DMS153 treated with DMSO at 0.1 percent for 48 hours (cell line): ENCODE results near the gene DCUN1D3.

ENCODE experiments used
- DNase-seq: peaks from one replicate; lab custom pipeline; 2025; ENCODE audit not compliant: unreplicated experiment; lab: John Stamatoyannopoulos, UW

The DCUN1D3 gene

DNA sequence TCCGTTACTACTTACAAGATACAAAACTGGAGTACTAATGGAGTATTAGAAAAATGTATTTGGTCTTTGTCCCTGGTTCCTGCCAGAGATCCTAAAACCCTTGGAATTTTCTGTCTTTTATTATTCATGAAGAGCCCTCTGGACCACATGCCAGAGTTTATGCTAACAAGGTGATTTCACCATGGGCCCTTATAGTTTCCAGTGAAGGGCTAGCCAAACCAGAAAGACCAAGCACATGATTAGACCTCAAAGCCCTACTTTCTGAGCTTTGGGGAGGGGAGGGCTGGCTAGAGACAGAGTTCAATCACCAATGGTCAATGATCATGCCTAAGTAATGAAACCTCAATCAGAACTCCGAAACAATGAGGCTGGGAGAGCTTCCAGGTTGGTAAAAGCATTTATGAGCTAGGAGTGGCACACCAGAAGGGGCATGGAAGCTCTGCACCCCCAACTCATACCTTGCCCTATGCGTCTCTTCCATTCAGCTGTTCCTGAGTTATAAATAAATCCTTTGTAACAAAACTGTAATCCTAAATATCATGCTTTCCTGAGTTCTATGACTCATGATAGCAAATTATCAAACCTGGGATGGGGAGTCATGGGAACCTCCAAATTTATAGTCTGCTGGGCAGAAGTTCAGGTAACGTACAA is 10.4 kb downstream of the DCUN1D3 start:
- no peak for DNase-seq

DNA sequence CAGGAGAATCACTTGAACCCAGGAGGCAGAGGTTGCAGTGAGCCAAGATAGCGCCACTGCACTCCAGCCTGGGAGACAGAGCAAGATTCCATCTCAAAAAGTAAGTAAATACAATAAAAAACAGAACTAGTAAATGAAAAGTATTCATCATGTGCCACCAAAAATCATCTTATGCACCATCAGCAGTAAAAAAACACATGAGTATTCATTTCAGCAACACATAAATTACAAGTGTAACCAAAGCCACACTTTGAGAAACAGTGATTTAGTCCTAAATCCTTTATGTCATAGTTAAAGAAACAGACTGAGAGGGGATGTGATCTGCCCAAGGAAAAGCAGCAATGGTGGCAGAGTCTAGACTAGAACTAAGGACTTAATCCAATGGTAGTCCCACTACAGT is 13.0 kb downstream of the DCUN1D3 start:
- no peak for DNase-seq

DNA sequence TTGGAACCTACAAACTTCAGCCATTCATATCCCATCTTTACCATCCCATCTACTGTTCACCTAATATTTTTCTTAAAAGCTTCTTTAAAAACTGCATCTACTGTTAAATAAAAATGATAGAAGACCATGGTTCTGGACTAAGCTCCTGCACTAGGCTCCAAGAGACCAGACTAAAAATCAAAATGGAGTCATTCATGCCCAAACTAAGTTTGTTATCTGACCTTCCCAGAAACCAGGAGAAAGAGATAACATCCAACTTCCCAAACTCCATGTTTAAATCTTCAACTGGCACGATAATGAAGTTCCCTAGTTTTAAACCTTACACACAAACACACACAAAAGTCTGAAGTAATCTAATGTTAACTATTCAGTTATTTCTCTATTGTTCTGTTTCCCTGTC is 13.8 kb downstream of the DCUN1D3 start:
- no peak for DNase-seq

DNA sequence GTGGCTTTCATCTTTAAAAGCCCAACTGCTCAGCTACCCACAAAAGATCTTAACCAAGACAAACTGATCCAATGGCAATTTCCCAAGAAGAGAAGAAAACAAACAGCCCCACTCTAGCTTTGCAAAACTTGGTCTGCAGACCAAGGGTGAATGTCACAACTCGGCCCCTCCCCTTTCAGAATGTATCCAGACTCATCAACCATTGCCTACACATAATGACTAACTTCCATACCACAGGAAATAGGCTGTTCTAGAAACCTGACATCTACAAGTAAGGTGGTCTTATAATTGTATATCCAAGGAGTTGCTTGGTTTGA is 16.0 kb downstream of the DCUN1D3 start:
- DNase-seq: no peak

DNA sequence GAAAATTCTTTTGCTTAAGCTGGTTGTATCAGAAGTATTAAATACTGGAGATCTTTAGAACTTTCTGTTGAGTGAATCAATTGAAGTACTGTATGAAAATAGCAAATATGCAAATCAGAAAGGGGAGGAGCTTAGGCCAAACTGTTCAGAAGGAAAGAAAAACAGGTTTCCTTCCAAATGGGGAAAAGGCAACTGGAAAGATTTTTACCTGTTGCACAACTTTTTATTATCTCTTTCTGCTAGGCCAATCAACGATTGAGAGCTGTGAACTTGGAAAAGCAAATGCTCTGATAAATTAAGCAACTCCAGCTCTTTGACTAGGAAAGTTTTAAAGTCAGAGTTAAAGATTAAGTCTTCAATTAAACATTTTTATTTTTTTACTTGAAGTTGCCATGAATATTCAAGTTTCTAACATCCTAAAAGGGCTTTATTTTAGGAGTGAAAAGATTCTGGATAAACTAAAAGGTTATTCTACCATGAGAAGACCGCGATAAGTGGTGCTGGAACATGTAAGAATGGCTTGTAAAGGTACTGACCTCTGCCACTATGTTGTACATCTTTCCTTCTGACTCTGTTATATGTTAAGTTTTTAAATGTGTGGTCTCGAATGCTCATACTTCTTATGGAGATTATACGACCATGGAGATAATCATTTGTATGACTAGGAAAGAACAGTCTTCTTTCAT is 16.5 kb downstream of the DCUN1D3 start:
- no peak for DNase-seq

DNA sequence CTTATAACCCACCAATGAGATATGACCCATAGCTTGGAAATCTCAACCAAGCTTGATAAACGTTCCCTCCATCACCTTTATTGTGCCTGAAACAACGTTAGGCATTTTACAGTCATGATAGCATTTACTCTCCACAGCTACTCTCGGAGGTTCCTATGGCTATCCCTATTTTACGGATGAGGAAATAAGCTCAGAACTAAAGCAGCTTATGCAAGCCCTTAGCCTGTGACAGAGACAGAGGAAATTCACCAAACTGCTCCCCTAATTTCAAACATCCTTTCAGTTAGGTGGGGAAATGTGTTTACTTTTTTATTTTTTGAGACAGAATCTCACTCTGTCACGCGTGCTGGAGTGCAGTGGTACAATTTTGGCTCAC is 18.7 kb downstream of the DCUN1D3 start:
- DNase-seq: no peak

DNA sequence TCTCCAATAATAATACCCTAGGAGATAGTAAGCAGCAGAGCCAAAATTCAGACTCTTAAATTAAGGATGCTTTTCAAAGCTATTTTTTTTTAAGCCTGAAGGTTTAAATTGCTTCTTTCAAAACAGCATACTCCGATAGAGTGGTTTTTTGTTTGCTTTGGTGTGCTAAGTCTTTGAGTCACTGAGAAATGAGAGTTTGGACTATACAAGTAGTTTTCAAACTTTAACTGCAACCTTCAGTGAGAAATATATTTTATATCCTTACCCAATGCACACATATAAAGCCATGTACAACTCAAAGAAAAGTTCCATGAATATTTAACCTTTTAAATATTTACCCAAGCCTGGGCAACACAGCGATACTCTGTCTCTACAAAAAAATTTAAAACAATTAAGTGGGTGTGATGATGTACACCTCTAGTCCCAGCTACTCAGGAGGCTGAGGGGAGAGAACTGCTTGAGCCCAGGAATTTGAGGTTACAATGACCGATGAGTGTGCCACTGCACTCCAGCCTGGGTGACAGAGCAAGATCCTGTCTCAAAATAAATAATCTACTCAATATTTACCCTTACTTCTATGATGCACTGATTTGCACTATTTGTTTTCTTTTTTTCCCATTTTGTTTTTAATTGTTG is 19.2 kb downstream of the DCUN1D3 start:
- DNase-seq: no peak

DNA sequence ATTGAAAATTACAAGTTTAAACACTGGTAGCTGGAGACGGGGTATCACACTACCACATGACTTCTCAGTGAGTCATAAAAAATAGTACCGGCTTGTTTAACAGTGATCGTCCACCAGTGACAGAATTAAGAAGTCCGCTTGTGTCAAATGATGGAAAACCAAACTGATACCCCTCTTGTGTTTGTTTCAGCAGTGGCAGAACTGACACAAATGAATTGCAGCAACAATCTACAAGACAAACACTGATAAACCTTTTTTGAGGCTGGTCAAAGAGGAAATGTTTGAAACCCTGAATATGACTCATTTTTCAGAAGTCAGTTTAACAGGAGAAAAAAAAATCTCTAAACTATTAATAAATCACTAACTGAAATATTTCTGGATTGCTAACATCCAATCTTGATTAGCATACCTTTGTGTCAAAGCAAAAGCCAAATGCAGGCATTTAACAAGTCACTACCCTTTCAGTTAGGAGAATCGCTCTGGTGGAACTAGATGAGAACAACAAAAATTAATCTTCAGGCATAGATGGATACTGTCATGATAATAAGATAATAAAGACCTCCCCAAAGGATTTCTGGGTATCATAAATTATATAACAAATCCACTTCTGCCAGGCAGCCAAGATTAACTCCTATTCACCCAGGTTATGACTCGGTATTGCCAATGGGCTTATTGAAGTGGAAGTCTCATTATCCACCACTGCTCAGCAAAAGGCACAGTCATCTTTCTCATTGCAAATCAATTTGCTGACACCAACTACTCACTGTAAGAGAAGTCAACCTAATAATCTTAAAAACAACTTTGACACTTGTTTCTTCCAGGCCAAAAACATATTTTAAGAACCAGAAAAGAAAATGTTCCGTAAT is 20.8 kb downstream of the DCUN1D3 start:
- DNase-seq: no peak

DNA sequence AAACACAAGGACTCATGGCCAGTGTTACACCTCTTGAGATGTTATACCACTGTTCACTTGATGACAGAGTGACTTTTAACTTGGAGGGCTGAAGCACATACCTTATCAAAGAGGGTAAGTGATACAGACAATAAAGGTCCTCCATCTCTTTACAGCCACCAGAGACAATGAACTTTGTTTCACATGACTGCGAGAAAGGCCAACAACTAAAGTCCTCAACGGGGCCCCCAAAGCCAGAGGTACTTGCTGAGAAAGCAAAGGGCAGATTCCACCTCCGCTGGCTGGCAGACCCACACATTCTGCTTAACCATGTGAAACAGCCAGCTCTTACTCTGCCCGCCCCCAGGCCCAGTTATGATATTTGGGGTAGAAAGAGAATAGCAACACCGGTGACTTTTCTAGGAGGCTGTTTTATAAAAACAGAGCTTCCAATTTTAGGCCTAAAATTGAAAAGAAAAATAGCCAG is 21.4 kb downstream of the DCUN1D3 start:
- DNase-seq: no peak

DNA sequence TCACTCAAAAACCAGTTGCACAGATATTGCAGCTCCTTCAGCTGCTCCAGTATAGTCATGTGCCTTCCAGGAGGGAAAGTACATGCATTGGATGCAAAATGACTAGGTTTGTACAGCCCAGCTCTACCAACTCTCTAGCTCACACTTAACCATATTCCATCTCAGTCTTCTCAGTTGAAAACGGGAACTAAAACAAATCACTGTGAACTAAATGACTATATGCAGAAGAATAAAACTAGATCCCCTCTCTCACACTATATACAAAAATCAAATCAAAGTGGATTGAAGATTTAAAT is 24.9 kb downstream of the DCUN1D3 start:
- no peak for DNase-seq

DNA sequence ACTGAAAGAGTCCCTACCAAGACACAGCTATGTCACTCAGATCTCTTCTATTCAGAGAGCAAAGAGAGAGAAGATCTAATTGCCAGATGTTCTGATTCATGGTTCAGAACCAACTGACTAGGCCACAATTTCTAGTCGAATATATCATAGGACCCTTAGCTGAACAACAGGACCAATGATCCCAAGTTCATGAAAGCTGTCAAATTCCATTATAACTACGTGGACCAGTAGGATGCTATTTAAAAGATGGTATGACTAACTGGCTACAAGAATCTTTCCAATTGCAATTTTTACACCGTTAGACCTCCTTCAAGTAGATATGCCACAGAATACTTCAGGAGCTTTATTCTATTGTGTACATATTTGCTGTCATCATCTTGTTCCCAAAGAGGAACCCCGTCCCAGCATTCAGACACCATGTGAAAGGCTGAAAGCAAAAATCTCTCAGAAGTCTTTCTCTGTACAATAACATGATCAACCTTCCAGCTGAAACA is 26.0 kb downstream of the DCUN1D3 start:
- no peak for DNase-seq

DNA sequence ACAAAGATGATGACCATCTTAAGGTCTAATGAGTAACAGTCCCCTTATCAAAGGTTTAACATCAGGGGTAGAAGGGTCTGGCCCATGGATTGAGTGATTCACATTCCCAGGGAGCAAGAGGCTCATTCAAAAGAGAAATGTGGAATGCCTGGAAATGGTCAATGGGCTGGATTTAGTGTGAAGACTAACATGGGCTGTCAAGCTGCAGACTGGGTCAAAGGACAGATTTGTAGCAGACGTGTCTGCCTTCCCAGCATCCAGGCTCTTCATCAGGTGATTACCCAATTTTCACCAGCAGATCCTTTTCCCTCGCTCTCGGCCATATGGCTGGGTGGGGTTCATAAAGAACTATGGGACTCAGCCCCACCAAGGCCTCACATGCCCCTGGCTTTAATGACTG is 26.8 kb downstream of the DCUN1D3 start:
- no peak for DNase-seq

DNA sequence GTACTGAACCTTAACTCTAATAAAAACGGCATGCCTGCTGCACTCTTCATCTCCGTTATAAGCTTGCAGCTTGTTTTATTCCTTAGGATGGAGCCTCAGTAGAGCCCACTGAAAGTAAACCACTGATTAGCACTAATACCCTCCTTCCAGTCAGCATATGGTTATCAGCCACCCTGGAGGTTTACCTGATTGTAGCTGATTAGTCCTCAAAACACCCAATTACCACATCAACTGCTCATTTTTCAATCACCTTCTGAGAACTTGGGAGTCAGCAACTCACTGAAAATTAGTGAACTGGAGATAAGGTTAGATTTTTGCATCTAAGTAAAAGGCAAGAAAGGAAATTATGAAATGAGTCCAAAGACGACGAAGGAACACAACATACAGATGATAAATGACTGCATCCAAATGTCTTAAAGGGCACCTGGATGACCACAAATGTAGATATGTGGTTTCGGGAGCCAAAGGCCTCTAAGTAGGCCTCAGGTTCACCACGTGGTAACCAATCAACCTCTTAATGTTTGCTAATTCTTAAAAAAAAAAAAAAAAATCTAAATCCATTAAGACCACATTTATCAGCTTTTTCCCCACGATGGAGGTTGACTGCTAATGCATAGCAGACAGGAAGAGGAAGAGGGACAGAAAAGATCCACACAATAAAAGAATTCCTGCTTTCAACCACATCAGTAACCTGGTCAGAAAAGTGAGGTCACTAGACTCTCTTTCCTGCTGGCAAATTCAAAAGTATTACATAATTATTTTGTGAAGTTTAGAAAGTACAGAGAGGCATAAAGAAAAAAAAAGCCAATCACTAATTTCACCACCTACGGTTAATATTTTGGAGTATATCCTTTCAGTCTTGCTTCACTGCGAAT is 28.0 kb downstream of the DCUN1D3 start:
- DNase-seq: no peak

DNA sequence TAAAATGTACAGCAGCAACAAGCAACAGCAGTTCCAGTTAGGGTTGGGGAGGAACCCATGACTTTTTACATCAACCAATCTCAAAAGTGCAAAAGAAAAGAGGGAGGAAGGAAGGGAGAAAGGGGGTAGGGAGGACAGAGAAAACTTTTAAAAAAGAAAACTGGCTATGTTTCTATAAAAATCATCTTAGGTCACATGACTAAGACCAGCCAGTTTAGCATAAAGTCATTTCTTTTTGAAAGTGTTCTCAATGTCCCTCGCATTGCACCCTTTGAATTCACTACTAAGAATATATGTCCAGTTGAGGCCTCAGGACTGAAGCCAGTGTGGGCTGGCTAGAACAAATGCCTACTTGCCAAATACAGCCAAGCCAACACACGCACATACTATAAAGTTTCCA is 28.9 kb downstream of the DCUN1D3 start:
- no peak for DNase-seq

DNA sequence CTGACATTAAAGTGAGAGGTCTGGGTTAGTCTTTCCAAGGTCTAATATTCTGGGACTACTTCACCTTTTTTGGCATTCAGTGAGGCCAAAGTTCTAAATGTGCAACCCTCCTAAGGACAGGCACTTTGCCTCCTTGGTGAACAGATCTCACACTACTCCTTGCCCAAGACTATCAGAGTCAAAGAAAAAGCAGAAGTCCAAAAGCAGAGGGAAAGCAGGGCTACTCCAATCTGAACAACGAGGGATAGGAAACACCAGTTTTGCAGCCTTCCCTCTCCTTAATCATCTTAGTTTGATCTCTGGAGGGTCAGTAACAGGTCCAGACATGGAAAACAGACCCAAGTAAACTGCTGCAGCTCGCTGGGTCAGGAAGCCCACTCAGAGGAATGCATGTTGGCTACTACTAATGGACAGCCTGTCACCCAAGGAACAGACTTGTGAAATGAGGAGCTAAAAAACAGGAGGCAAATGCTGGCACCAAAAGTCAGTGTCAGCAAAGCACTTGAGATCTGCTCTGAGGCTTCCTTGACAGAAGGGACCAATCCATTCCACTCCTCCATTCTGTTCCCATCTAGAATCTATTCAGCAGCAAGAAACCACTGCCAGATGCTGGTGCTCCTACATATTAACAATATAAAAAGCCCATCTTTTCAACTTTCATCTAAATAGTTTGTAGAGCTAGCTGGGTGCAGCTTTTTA is 29.9 kb downstream of the DCUN1D3 start:
- DNase-seq: no peak

DNA sequence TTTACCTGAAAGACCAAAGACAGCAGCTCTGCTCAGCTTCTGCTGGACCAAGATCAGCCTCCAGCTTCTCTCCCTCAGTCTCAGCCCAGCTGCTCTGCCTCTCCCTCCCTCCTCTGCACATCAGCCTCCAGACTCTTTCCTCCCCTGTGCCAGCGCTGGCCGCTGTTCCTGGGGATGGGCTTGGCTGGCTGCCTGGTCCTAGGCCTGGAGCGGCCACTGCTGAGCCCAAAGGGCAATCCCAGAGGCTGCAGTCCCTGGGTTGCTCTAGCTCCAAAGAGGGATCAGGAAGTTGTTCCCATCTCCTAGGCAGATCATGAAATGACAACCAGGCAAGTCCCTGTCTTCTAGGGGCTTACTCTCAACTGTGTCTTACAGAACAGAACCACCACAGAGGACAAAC is 31.3 kb downstream of the DCUN1D3 start:
- no peak for DNase-seq

DNA sequence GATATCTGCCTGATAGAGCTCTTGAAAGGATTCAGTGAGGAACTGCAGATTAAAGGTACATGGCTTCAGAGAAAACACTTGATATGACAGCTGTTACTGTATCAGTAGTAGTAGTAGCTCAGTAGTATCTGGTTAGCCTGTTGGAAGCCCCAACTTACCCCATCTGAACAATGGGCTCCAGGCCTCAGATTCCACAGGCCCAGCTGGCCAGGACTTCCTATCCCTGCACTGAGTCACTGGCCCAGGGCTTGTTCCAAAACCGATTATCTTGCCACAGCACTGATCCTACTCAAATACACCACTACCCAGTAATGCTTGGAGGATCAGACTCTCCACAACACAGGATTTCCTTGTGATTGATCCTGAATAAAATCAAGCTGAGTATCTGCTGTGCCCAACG is 32.6 kb downstream of the DCUN1D3 start:
- DNase-seq: no peak

DNA sequence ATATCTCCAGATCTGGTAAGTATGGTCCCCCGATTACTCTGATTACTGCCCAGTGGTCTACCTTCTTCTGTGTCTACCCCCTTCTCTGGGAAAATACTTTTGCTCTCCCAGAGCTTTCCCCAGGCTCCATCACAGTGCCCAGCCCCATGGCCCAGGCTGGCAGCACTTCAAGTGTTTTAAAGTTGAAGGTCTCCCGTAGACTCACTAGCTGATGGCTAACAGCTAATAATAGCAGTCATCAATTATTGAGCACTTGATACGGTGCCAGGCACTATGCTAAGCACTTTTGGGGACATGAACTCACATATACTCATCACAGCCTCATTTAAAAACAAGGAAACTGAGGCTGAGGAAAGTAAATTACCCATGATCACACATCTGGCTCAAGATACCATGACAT is 33.4 kb downstream of the DCUN1D3 start:
- DNase-seq: no peak

DNA sequence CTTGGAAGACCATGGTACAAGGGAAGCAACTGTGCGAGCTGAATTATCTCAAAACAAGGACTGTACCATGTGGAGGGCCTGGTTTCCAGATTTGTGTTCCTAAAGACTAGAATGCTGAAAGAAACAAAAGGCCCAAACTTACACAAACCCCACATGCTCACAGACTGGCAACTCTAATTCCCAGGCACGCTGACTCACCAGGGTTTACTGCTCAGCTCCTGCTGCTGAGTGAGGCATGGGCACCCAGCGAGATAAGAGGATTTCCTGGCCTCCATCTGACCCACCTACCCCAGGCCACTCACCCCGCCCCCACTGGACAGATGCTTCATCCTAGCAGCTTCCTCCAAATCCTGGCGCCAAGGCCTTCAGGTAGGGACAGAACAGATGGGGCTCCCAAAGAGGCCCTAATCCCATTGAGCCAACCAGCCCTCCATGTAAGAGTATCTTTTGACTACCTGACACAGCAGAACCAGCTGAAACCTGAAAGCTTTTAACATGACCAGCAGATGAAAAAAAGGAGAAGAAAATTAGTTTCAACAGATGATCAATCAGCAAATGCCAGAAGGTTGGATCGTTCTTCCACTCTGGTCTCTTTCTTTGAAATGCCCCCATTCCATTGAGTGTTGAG is 33.9 kb downstream of the DCUN1D3 start:
- no peak for DNase-seq
